ENCODE measurements around the gene CD300H. TPM values are rescaled to one million over a fixed set of nuclear protein-coding genes. Genes with fewer than 3 reads are reported as not detected.

Gene CD300H
- total RNA-seq, 1 experiment from 2014 or later, result not detected

DNA sequence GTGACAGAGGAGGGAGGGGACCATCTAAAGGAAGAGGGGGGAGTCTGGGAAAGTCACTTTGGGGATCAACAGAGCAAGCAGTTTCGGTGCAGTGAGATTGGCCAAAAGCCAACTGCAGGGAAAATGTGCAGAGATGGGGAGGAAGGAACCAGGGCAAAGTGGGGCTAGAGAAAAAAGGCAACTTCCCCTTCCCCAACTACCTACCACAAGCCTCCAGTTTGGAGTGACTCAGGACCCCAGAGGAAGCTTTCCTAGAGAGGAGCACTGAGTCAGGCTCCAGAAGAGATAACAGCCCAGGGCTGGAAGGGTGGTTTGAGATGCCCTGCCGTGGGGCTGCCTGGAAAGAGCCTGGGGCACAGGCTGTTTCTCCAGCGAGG, 31.7 kb upstream of the CD300H start:
- no peaks in the 10 kb centered on the region for H3K4me1 ChIP-seq (ENCODE audit: control insufficient read depth, insufficient read depth, low read length)
- TF ChIP-seq POLR2AphosphoS5 (IDR thresholded peaks at IDR 0.05; ENCODE audit: low read depth, low read length) (no peak), TCF7L2 (IDR thresholded peaks at IDR 0.05; ENCODE audit: low read depth, low read length) (no peak), SIN3A (IDR thresholded peaks at IDR 0.05; ENCODE audit: borderline replicate concordance, insufficient read depth, low read depth, low read length) (no peak)
- TF ChIP-seq, protein P1, sequence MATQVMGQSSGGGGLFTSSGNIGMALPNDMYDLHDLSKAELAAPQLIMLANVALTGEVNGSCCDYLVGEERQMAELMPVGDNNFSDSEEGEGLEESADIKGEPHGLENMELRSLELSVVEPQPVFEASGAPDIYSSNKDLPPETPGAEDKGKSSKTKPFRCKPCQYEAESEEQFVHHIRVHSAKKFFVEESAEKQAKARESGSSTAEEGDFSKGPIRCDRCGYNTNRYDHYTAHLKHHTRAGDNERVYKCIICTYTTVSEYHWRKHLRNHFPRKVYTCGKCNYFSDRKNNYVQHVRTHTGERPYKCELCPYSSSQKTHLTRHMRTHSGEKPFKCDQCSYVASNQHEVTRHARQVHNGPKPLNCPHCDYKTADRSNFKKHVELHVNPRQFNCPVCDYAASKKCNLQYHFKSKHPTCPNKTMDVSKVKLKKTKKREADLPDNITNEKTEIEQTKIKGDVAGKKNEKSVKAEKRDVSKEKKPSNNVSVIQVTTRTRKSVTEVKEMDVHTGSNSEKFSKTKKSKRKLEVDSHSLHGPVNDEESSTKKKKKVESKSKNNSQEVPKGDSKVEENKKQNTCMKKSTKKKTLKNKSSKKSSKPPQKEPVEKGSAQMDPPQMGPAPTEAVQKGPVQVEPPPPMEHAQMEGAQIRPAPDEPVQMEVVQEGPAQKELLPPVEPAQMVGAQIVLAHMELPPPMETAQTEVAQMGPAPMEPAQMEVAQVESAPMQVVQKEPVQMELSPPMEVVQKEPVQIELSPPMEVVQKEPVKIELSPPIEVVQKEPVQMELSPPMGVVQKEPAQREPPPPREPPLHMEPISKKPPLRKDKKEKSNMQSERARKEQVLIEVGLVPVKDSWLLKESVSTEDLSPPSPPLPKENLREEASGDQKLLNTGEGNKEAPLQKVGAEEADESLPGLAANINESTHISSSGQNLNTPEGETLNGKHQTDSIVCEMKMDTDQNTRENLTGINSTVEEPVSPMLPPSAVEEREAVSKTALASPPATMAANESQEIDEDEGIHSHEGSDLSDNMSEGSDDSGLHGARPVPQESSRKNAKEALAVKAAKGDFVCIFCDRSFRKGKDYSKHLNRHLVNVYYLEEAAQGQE (IDR thresholded peaks at IDR 0.05; ENCODE audit: insufficient read depth in 1 of 2, low read depth in 2 of 2, low read length in 1 of 2), result no peak
- TF ChIP-seq, protein P2, sequence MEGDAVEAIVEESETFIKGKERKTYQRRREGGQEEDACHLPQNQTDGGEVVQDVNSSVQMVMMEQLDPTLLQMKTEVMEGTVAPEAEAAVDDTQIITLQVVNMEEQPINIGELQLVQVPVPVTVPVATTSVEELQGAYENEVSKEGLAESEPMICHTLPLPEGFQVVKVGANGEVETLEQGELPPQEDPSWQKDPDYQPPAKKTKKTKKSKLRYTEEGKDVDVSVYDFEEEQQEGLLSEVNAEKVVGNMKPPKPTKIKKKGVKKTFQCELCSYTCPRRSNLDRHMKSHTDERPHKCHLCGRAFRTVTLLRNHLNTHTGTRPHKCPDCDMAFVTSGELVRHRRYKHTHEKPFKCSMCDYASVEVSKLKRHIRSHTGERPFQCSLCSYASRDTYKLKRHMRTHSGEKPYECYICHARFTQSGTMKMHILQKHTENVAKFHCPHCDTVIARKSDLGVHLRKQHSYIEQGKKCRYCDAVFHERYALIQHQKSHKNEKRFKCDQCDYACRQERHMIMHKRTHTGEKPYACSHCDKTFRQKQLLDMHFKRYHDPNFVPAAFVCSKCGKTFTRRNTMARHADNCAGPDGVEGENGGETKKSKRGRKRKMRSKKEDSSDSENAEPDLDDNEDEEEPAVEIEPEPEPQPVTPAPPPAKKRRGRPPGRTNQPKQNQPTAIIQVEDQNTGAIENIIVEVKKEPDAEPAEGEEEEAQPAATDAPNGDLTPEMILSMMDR (IDR thresholded peaks at IDR 0.05), result no peak
- H3K27ac ChIP-seq (ENCODE audit: low read length), result no peak overlapping the region
- no peaks in the 10 kb centered on the region; the same call in 1 of the 2 replicates for H3K27me3 ChIP-seq (ENCODE audit: control insufficient read depth, insufficient read depth, low read length)
- in situ Hi-C loops (cut with HindIII; ENCODE audit: low pct_unique_long_range_greater_than_20kb, low sequenced_read_pairs), result no loop called here
- BruUV-seq (replicated peaks), result no TSS peak
- ChIA-PET POLR2A (no interaction called here), CTCF (interaction anchor here (0.5 kb wide), 1 partner anchor 68 kb away, joined by 4 read pairs; no protein-coding TSS in a partner anchor)
- H3K9me3 ChIP-seq (ENCODE audit: control insufficient read depth, insufficient read depth, low read depth, low read length), result no peaks in the 10 kb centered on the region
- no peaks in the 10 kb centered on the region for H3K36me3 ChIP-seq (ENCODE audit: control insufficient read depth, insufficient read depth, low read length)
- DNase-seq (ENCODE audit: low read depth, low spot score) (no peak), ATAC-seq (no peak)
- no peak overlapping the region for H3K4me3 ChIP-seq (ENCODE audit: low read depth in 2 of 2, low read length in 2 of 2)
- intact Hi-C loops (cut with micrococcal nuclease; ENCODE audit: unreplicated experiment), result loop anchor here (5.0 kb wide), 1 partner anchor 232 kb away; the partner anchor contains the start of gene GPR142

DNA sequence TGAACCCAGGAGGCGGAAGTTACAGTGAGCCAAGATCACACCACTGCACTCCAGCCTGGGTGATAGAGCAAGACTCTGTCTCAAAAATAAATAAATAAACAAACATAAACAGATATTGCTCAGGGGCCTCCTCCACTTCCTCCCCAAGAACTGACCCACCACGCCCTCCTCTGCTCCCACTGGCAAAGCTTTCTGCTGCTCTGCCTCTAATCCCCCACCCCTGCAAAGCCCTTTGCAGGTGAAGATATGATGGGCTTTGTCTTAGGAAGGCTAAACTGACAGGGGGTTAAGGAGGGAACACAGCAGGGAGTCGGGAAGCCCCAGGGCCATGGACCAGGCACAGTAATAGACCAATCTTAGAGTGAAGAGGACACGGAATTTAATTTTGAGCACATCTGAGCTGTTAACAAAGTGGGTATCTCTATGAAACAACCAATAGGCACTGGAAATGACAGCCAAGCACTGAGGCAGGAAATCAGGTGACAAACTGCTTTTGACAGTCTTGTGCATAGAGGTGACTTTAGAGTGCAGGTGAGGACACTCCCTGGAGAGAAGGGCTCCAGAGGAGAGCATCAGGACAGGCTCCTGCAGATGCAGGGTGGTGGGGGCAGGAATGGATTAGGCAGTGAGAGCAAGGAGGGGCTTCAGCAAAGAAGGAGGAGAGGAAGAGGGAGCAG, 31.2 kb upstream of the CD300H start:
- Histone ChIP-seq H3K9me3 (ENCODE audit: control insufficient read depth, insufficient read depth, low read depth, low read length) (no peaks in the 10 kb centered on the region), H3K4me1 (ENCODE audit: control insufficient read depth, insufficient read depth, low read length) (no peaks in the 10 kb centered on the region), H3K36me3 (ENCODE audit: control insufficient read depth, insufficient read depth, low read length) (no peaks in the 10 kb centered on the region), H3K27ac (ENCODE audit: low read length) (no peak overlapping the region), H3K27me3 (ENCODE audit: control insufficient read depth, insufficient read depth, low read length) (no peaks in the 10 kb centered on the region; the same call in 1 of the 2 replicates), H3K4me3 (ENCODE audit: low read depth in 2 of 2, low read length in 2 of 2) (no peak overlapping the region)
- TF ChIP-seq SIN3A (IDR thresholded peaks at IDR 0.05; ENCODE audit: borderline replicate concordance, insufficient read depth, low read depth, low read length) (no peak), TCF7L2 (IDR thresholded peaks at IDR 0.05; ENCODE audit: low read depth, low read length) (no peak), POLR2AphosphoS5 (IDR thresholded peaks at IDR 0.05; ENCODE audit: low read depth, low read length) (no peak)
- TF ChIP-seq, protein P2 (IDR thresholded peaks at IDR 0.05), result no peak
- TF ChIP-seq, protein P1 (IDR thresholded peaks at IDR 0.05; ENCODE audit: insufficient read depth in 1 of 2, low read depth in 2 of 2, low read length in 1 of 2), result no peak
- in situ Hi-C loops (cut with HindIII; ENCODE audit: low pct_unique_long_range_greater_than_20kb, low sequenced_read_pairs) (no loop called here), intact Hi-C loops (cut with micrococcal nuclease; ENCODE audit: unreplicated experiment) (loop anchor here (5.0 kb wide), 1 partner anchor 231 kb away; the partner anchor contains the start of gene GPR142)
- no TSS peak for BruUV-seq (replicated peaks)
- CTCF ChIA-PET, result no interaction called here
- ATAC-seq (no peak), DNase-seq (ENCODE audit: low read depth, low spot score) (no peak)
- POLR2A ChIA-PET, result no interaction called here
